Sigmoid colon (tissue), 4 donors: ENCODE measurements around the gene GRIN1.

Experiments
- POLR2A ChIP-seq, 2 donors: fragments of 450-650 bp; IDR thresholded peaks; one replicate each; pipeline ENCODE4 v1.6.1; 2016; ENCODE audit warnings: antibody characterized with exemption in 2 of 2, mild to moderate bottlenecking in 2 of 2, moderate library complexity in 2 of 2
- POLR2AphosphoS5 ChIP-seq, 4 donors: sonication (generic); formaldehyde crosslinking; IDR thresholded peaks; one replicate each; pipeline ENCODE4 v1.6.1; 2017; ENCODE audit warnings: antibody characterized with exemption in 4 of 4
- TF ChIP-seq, protein P1 (sequence below), 4 experiments: fragments of 450-650 bp in 3 of 4; fragments of 200-600 bp in 1 of 4; IDR thresholded peaks; one replicate each; pipeline ENCODE4 v1.5.1; 2016 to 2019; ENCODE audit warnings: antibody characterized with exemption in 4 of 4, mild to moderate bottlenecking in 3 of 4, moderate library complexity in 2 of 4

DNA sequence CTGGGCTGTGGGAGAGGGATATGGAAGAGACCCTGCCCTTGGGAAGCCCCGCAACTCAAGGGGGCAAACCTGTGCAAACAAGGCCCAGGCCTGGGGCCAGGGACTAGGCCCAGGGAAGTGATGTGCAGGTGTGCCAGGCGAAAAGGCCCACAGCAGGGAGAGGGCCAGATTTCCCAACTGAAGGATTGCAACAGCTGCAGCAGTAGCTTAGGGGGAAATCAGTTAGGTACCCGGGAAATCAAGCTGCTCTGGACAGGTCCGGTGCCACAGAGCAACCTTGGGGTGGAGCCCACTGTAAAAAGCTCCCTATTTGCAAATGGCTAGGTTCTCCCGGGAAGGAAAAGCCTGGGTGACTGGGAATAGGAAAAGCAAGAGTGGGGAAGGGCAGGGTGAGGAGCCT lies 10.4 kb downstream of the GRIN1 start:
- TF ChIP-seq, protein P1, sequence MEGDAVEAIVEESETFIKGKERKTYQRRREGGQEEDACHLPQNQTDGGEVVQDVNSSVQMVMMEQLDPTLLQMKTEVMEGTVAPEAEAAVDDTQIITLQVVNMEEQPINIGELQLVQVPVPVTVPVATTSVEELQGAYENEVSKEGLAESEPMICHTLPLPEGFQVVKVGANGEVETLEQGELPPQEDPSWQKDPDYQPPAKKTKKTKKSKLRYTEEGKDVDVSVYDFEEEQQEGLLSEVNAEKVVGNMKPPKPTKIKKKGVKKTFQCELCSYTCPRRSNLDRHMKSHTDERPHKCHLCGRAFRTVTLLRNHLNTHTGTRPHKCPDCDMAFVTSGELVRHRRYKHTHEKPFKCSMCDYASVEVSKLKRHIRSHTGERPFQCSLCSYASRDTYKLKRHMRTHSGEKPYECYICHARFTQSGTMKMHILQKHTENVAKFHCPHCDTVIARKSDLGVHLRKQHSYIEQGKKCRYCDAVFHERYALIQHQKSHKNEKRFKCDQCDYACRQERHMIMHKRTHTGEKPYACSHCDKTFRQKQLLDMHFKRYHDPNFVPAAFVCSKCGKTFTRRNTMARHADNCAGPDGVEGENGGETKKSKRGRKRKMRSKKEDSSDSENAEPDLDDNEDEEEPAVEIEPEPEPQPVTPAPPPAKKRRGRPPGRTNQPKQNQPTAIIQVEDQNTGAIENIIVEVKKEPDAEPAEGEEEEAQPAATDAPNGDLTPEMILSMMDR (IDR thresholded peaks at IDR 0.05), result no peak
- TF ChIP-seq POLR2AphosphoS5 (IDR thresholded peaks at IDR 0.05), result no peak
- no peak for TF ChIP-seq POLR2A (IDR thresholded peaks at IDR 0.05)
